Measurements from ENCODE around the gene CEND1. TPM values are rescaled to one million over a fixed set of nuclear protein-coding genes. Genes with fewer than 3 reads are reported as not detected.
A peak's percentile ranks its signal among the peaks of the same experiment; 100 is the strongest.

CEND1 gene
- total RNA-seq, 4 donors from 2014 or later, result 0.17 to 2.9 (median 0.58) TPM

- H3K9me3 ChIP-seq, result no peaks in the 10 kb centered on the region
- peaks cover 0 to 16% of the 10 kb centered on the region in 2 donors for H3K36me3 ChIP-seq
- no peak overlapping the region for H3K4me3 ChIP-seq
- H3K4me1 ChIP-seq, result peaks cover 0 to 27% (median 0%) of the 10 kb centered on the region in 3 donors
- peaks cover 11% of the 10 kb centered on the region for H3K27me3 ChIP-seq
- TF ChIP-seq CTCF (IDR thresholded peaks at IDR 0.05), result peak in 3 of 4 experiments; percentile 53 to 71 (median 69)
- TF ChIP-seq POLR2AphosphoS5 (IDR thresholded peaks at IDR 0.05), result peak; percentile 57
- TF ChIP-seq POLR2A (IDR thresholded peaks at IDR 0.05), result no peak
- TF ChIP-seq EP300 (IDR thresholded peaks at IDR 0.05), result no peak
- peak overlapping the region in 3 of 4 donors; percentile 22 to 39 (median 32) for H3K27ac ChIP-seq
- 5 to 40% methylated on average over 2 to 24 of the region's 24 CpGs for WGBS, 2 donors (ENCODE audit: low coverage in 1 of 2)
- ATAC-seq, result peak; percentile 84
Observed at GRCh38 chr11:783581-784015, 6.3 kb downstream of the CEND1 start.

GRCh38 chr11:782264-783174 is 7.4 kb downstream of the CEND1 start:
- Histone ChIP-seq H3K4me1 (peaks cover 0 to 37% (median 6%) of the 10 kb centered on the region in 3 donors), H3K27me3 (peaks cover 2% of the 10 kb centered on the region), H3K36me3 (peaks cover 0 to 16% of the 10 kb centered on the region in 2 donors), H3K27ac (peak overlapping the region in 1 of 4 donors; percentile 39), H3K9me3 (no peaks in the 10 kb centered on the region), H3K4me3 (no peak overlapping the region)
- TF ChIP-seq EP300 (IDR thresholded peaks at IDR 0.05), result no peak
- TF ChIP-seq CTCF (IDR thresholded peaks at IDR 0.05), result no peak
- no peak for TF ChIP-seq POLR2A (IDR thresholded peaks at IDR 0.05)
- TF ChIP-seq POLR2AphosphoS5 (IDR thresholded peaks at IDR 0.05), result no peak
- no peak for ATAC-seq
- 41 to 53% methylated on average over 2 to 7 of the region's 36 CpGs for WGBS, 2 donors (ENCODE audit: low coverage in 1 of 2)

GRCh38 chr11:779955-780532 is 9.8 kb downstream of the CEND1 start:
- no peak for ATAC-seq
- WGBS, 2 donors (ENCODE audit: low coverage in 1 of 2), result no CpG with 5 or more reads among the region's 16 CpGs
- H3K9me3 ChIP-seq, result no peaks in the 10 kb centered on the region
- no peak overlapping the region for H3K4me3 ChIP-seq
- TF ChIP-seq CTCF (IDR thresholded peaks at IDR 0.05), result no peak
- no peak for TF ChIP-seq POLR2AphosphoS5 (IDR thresholded peaks at IDR 0.05)
- TF ChIP-seq POLR2A (IDR thresholded peaks at IDR 0.05), result no peak
- no peak for TF ChIP-seq EP300 (IDR thresholded peaks at IDR 0.05)
- H3K36me3 ChIP-seq, result peaks cover 0 to 16% of the 10 kb centered on the region in 2 donors
- no peaks in the 10 kb centered on the region for H3K27me3 ChIP-seq
- H3K4me1 ChIP-seq, result peaks cover 0 to 54% (median 20%) of the 10 kb centered on the region in 3 donors
- H3K27ac ChIP-seq, result no peak overlapping the region

DNA sequence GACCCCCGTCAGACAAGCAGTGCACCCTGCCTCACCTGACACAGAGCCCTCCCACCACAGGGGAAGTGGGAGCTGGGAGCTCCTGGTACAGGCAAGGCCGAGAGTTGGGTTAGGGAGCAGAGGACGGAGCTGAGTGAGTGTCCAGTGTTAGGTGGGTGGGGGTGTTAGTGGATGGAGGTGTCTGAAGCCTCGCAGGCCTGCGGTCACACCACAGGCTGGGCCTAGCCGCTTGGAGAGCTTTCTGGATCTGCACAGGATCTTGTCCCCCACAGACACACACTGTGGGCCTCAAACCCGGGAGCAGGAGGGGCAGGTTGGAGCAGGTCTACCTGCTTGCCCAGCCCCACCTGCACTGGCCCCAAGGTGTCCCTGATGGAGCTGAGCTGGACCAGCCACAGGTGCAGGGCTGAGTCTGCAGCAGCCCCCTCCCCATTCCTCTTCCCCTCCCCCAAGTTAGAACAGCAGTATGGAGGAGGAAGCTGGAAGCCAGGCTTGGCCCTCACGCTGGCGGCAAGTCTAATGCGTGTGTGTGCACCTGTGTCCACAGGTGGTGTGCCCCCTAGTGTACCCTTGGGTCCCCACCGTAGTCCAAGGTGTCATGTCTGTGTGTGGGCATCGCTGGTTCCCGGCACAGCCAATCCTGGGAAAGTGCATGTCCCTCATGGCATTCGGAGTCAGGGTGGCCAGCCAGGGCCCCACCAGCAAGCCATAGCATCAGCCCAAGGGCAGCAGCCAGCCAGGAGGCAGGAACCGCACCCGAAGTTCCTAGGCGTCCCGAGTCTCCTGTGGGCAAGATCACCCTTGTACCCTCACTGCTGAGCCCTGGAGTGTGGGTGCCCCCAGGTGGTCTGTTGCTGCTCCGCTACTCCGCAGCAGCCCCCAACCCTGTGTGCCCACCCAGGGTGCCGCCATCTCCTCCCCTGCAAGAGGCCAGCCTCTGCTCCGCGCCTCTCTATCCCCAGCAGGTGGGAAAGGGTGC is 10.6 kb downstream of the CEND1 start:
- Histone ChIP-seq H3K4me1 (peaks cover 0 to 62% (median 23%) of the 10 kb centered on the region in 3 donors), H3K27ac (no peak overlapping the region), H3K36me3 (peaks cover 0 to 23% of the 10 kb centered on the region in 2 donors), H3K4me3 (no peak overlapping the region), H3K27me3 (no peaks in the 10 kb centered on the region), H3K9me3 (no peaks in the 10 kb centered on the region)
- WGBS, 2 donors (ENCODE audit: low coverage in 1 of 2), result 87 to 90% methylated on average over 2 to 4 of the region's 23 CpGs
- no peak for TF ChIP-seq POLR2A (IDR thresholded peaks at IDR 0.05)
- no peak for TF ChIP-seq POLR2AphosphoS5 (IDR thresholded peaks at IDR 0.05)
- no peak for TF ChIP-seq CTCF (IDR thresholded peaks at IDR 0.05)
- no peak for TF ChIP-seq EP300 (IDR thresholded peaks at IDR 0.05)
- no peak for ATAC-seq

Data from gastroesophageal sphincter (tissue), 4 donors.